SHP77 treated with DMSO at 0.1 percent for 48 hours (cell line): ENCODE measurements around the gene SNAP47.

ENCODE experiments used
- DNase-seq: peaks from one replicate; lab custom pipeline; 2025; lab: John Stamatoyannopoulos, UW

The SNAP47 gene

DNA sequence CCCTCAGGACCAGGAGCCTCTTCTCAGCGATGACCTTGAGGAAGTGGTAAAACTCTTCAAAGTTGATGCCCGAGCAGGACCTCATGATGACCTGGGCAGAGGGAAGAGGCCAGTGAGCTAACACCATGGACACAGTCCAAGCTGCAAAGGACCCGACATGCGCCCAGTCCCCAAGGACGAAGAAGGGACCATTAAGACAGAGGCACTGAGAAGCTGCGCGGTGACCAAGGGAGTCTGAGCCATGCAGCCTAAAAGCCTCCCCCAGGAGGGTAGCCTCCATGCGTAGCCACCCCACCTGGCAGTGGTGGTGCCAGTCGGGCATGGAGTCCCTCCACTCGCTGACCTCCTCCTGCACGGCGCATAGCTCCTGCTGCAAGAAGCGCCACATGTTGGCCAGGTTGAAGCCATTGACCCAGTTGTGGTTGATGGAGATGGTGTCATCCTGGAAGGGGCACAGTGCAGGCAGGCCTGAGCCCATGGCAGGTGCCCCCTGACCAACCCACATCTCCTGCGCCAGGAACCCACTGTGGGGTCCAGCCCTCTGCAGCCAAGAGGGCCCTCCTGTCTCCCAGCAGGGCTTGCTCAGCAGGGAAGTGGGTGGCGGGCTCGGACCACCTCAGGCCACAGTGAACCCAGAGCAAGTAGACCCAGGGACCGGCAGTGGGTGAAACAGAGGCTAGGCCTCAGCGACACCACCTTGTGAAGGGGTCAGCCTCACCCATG, 2.5 kb upstream of the SNAP47 start:
- no peak for DNase-seq

DNA sequence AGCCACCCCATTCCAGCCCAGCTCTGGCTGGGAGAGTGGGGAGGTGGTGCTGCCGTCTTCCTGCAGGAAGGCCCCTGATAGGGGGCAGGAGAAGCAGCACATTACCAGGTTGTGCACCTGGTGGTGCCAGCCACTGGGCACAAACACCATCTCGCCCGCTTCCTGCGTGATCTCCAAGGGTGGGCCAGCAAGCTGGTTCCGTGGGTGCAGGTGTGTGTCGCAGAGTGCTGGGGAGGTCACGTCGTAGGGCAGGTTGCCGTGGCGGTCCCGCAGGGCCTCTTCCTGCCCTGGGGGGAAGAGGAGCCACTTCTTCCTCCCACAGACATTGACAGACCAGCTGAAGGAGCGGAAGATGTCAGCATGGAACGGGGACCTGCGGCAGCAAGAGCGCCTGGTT, 1.9 kb upstream of the SNAP47 start:
- no peak for DNase-seq

DNA sequence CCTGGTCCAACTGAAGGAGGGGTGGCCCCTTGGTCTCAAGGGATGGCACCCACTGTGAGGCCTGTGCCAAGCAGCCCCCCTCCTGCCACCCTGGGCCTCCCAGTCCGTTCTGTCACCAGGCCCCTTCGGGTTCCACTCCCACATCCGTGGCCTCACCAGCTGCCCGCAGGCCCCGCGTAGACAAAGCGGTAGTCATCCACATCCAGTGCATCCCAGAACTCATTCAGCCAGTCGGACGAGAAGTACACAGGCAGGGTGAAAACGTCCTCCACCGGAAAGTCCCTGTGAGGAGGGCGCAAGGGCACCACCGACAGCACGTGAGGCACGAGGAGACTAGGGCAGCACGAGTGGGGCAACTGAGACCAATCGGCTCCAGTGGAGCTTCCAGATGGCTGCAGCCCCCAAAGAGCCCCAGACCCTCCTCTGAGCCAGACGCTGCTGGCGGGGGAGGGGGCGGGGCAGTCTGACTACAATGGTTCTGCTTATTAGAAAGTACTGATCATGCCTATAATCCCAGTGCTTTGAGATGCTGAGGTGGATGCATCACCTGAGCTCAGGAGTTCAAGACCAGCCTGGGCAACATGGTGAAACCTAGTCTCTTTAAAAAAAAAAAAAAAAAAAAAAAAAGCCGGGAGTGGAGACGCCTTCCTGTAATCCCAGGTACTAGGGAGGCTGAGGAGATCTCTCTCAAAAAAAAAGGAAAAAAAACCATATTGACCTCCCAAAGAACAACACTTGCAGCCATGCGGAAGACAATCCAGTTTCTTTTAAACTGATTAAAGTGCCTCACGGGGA, 1.3 kb upstream of the SNAP47 start:
- DNase-seq: no peak

GRCh38 chr1:227734546-227734855, 734 bp upstream of the SNAP47 start:
- DNase-seq: no peak

DNA sequence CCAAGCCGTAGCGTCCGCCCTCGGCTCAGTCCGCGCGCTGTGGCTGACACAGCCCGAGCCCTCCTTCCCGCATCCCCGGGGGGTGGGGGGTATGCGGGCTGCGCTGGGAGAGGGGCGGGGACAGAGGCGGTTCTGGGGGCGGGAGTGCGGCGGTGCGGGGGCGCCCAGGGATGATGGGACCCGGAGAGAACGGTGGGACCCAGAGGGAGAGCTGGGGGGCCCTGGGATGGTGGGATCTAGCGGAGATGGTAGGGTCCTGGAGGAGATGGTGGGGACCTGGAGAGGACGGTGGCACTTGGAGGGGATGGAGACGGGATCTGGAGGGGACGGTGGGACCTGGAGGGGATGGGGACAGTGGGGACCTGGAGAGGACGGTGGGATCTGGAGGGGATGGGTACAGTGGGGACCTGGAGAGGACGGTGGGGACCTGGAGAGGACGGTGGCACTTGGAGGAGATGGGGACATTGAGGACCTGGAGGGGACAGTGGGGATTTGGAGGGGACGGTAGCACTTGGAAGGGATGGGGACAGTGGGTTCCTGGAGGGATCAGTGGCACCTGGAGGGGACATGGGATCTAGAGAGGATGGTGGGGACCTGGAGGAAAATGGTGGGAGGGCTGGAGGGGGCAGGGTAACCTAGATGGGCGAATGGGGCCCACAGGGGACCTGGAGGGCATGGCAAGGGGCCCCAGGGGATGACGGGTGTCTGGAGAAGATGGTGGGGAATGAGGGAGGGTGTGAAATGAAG, 477 bp downstream of the SNAP47 start:
- DNase-seq: no peak

DNA sequence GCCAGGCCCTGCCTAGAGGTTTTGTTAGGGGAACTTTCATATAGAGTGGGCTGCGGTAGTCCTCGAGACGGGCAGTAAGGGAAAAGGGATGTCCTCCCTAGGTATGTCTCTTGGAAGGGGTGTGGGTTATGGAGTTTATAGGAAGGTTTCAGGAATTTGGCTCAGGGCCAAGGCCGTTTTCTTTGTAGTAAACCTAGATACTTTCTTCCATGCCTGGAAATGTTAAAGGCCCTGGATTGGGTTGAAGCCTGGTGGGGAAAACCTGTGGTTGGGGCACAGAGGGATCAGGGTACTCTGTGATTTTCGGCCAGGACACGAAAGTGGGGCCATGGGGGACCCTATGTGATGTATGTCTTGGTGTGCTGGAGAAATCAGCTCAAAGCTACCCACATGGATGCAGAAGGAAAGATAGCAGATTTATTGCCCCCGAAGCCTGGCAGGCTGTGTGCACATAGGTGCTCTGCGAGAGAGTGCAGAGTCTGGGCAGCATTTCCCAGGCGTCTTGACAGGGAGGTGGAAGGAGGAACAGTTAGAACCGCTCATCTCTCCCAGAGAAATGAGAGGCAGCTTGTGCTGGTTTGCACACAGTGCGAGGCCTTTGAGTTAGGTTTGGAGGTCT, 1.7 kb downstream of the SNAP47 start:
- no peak for DNase-seq

DNA sequence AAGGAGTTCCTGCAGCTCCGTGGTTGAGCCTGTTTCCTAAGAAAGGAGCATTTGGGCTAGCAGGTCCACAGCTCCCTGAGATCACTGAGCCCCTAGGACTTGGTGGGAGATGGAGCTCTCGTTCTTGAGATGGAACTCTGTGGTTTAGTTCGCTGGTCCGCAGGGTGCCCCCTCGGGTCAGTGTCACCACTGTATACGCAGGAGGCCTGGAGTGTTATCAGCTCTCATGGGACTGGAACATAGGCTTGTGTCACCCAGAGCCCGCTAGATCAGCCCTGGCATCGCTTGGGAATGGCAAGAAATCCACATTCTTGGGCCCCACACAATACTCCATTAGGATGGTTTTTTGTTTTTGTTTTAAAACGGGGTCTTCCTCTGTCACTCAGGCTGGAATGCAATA, 3.6 kb downstream of the SNAP47 start:
- DNase-seq: no peak

- DNase-seq: no peak
Measured at GRCh38 chr1:227739636-227740035, 4.4 kb downstream of the SNAP47 start.

- DNase-seq: no peak
Measured at GRCh38 chr1:227740401-227740960, 5.2 kb downstream of the SNAP47 start.

DNA sequence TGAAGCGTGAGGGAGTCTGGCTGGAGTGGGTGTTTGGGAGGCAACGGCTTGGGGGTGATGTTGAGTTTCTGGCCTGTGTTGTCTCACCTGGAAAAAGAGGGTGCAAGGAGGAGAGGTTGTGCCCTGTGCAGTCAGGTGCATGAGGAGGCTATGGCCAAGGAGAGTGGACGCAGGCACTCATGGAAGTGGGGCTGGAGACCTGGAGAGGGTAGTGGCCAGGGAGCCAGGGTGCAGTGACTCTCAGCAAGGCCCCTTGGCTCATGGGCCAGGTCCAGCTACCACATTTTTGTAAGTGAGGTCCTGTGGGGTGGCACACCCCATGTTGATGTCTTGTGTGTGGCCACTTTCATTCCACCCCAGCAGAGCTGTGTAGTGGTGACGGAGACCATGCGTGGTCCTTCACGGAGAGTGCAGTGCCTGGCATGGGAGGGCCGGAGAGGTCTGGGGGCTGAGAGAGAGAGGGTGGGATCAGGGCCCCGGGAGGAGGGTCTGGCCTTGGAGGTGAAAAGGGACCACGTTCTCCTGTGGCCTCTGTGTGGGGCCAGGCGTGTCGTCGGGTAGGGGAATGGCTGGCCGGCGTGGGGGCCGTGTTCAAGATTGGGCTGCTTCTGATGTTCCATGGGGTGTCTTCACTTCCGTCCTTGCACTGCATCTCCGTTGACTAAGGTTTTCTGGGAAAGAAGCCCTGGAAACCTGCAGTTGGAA, 6.1 kb downstream of the SNAP47 start:
- no peak for DNase-seq

GRCh38 chr1:227742738-227743715, 7.8 kb downstream of the SNAP47 start:
- no peak for DNase-seq

- no peak for DNase-seq
Measured at GRCh38 chr1:227744668-227745067, 9.4 kb downstream of the SNAP47 start.

DNA sequence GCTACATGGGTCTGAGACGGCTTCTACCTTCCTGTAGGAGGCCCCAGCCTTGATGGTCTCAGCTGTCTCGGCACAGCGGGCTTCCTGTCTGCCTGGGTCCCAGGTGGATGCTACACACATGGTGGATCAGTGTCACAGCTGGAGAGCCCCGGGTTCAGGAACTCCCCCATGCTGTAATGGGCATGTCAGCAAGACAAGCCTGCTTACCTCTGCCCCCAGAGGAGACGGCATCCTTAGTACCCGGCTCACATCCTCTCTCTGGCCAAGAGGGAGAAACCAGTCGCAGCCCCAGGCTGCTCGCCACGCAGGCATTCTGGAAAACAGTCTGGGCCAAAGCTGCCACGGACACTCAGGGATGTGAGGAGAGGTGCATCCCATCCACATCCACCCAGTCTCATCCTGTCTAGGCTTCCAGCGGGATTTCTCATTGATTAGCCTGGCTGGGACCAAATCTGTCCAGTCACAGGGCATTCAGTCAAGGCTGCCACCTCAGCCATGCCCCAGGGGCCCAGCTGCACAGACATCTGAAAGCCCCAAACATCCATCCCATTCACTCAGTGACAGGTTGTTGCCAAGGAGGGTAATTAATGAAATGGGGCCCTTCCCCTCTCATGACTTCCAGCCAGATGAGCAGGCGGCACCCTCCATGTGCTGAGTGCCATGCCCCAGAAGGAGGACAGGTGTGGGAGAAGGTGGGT, 10.5 kb downstream of the SNAP47 start:
- DNase-seq: no peak

- no peak for DNase-seq
Measured at GRCh38 chr1:227746676-227747075, 11.4 kb downstream of the SNAP47 start.

DNA sequence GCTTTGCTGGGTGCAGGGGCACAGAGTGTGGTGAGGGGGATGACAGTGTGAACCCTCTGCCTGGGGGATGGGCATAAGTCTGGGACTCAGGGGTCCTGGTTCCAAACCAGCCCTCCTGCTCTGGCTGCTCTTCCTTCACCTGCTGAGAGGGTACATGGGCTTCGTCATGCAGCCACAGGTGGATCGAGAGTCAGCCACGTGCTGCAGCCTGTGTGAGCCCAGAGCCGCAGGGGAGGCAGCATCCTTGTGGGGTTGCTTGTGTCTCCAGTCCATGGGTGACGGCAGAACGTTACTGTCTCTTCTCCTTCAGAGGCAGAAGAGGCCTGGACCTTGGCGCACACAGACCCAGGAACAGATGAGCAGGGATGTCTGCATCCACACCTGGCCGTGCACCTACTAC, 12.1 kb downstream of the SNAP47 start:
- DNase-seq: no peak

DNA sequence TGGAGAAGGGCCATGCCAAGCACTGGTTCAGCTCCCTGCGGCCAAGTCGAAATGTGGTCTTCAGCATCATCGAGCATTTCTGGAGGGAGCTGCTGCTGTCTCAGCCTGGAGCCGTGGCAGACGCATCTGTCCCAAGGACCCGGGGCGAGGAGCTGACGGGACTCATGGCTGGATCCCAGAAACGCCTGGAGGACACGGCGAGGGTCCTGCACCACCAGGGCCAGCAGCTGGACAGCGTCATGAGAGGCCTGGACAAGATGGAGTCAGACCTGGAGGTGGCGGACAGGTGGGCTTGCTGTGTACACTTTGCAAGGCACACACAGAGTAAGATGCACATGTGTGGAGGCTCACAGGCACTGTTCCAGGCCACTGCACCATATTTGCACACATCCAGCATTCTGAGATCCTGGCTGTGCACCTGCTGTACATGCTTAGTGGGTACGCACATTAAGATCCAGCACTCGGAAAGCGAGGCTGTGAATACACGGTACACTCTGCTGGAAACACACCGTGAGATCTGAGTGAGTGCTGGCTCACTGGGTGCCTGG, 12.8 kb downstream of the SNAP47 start:
- DNase-seq: no peak

DNA sequence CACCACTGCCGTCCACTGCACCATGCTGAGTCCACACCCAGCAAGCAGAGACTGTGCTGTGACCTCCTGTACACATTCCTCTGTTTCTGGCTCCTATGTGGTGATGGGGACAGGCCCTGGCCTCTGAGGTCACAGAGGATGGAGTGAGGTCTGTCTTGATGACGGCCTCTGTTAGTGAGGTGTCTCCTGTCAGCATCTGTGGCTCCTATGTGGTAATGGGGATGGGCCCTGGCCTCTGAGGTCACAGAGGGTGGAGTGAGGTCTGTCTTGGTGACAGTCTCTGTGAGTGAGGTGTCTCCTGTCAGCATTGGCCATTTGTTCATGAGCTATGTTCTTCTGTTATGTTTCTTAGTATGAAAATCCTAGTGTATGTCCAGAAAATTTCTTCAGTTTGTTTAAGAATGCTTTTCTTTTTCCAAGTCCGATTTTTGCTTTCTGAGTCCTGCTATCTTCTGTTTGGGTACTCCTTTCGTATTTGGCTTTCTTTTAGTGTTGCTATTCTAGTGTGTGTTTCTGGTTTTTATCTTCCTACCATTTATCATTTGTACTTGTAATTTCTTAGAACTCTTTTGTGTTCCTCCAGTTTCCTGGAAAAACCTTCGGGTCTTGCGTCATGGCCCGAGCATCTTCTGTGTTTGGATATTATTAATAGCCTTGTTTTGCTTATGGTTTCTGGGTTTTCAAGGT, 13.4 kb downstream of the SNAP47 start:
- no peak for DNase-seq

DNA sequence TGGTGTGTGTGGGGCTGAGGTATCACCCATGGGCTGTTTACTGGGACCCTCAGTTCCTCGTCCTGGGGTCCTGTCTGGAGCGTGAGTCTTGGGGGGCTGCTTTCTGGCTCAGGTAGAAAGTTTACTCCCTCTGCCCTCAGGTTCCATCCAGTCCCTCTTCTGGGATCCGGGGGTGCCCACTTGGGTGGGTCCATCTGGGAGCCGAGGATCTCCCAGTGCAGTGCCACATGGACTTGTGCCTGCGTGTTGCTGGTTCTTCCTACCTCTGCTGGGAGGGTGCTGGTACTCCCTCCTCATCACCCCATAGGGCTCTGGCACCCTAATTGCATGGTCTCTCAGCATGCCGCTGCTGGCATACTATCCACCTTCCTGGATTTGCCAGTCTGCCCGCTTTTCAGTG, 14.0 kb downstream of the SNAP47 start:
- DNase-seq: no peak
